K562 (cell line): ENCODE results near the gene ZNF407.

Source experiments
- HCFC1 ChIP-seq: IDR thresholded peaks from 2 replicates; pipeline ENCODE4 v1.6.1; 2012; ENCODE audit warnings: low read depth, low read length, improper control_type of control experiment
- TF ChIP-seq, protein P1 (sequence below): sonication (generic); formaldehyde crosslinking; IDR thresholded peaks from 2 replicates; pipeline ENCODE4 v1.8.1; 2023; ENCODE audit warnings: mild to moderate bottlenecking, missing genetic modification reagents

DNA sequence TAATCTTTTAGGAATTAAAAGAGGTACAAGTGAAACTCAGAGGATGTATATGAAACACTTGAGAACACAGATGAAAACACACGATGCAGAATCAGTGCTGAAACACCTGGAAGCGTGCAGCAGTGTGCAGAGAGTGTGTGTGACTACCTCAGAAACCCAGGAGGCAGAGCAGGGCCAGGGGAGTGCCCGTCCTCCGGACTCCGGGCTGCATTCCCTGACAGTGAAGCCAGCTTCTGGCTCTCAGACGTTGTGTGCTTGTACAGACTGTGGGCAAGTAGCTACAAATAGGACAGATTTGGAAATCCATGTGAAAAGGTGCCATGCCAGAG, 34.6 kb downstream of the ZNF407 start:
- TF ChIP-seq, protein P1, sequence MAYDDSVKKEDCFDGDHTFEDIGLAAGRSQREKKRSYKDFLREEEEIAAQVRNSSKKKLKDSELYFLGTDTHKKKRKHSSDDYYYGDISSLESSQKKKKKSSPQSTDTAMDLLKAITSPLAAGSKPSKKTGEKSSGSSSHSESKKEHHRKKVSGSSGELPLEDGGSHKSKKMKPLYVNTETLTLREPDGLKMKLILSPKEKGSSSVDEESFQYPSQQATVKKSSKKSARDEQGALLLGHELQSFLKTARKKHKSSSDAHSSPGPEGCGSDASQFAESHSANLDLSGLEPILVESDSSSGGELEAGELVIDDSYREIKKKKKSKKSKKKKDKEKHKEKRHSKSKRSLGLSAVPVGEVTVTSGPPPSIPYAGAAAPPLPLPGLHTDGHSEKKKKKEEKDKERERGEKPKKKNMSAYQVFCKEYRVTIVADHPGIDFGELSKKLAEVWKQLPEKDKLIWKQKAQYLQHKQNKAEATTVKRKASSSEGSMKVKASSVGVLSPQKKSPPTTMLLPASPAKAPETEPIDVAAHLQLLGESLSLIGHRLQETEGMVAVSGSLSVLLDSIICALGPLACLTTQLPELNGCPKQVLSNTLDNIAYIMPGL (CRISPR knock-in tag): no peak
- no peak for TF ChIP-seq HCFC1
